ENCODE data around the gene PIP5KL1. TPM values are rescaled to one million over a fixed set of nuclear protein-coding genes. Genes with fewer than 3 reads are reported as not detected.

PIP5KL1 gene
- total RNA-seq, 1 experiment from 2014 or later, result 16.8 TPM

GRCh38 chr9:127936347-127936852 lies 5.8 kb upstream of the PIP5KL1 start:
- peak overlapping the region; percentile 90 for H3K4me3 Mint-ChIP-seq
- ChIA-PET CTCF (interaction anchor here (0.9 to 2.0 kb wide), 4 partner anchors 15 to 181 kb away, joined by 3 to 5 read pairs (median 4); no protein-coding TSS in a partner anchor), POLR2A (interaction anchor here (0.5 kb wide), 1 partner anchor 109 kb away, joined by 4 read pairs; no protein-coding TSS in a partner anchor)
- no peaks in the 10 kb centered on the region for H3K27me3 Mint-ChIP-seq (ENCODE audit: low read depth)
- peaks cover 22% of the 10 kb centered on the region for H3K4me1 Mint-ChIP-seq
- H3K36me3 Mint-ChIP-seq, result peaks cover 3% of the 10 kb centered on the region; the same call in 1 of the 2 replicates
- no peaks in the 10 kb centered on the region for H3K9me3 Mint-ChIP-seq
- ATAC-seq (no peak), DNase-seq (ENCODE audit: low spot score) (no peak)
- no peak overlapping the region for H3K27ac Mint-ChIP-seq
- TF ChIP-seq E2F4 (CRISPR knock-in tag; IDR thresholded peaks at IDR 0.05; ENCODE audit: borderline replicate concordance, low read depth) (no peak), RORB (CRISPR knock-in tag; IDR thresholded peaks at IDR 0.05) (no peak), HMGXB4 (CRISPR knock-in tag; IDR thresholded peaks at IDR 0.05) (no peak), ELF4 (CRISPR knock-in tag; IDR thresholded peaks at IDR 0.05; ENCODE audit: low read depth) (no peak), KAT7 (CRISPR knock-in tag; IDR thresholded peaks at IDR 0.05; ENCODE audit: borderline replicate concordance) (no peak), ZMAT4 (CRISPR knock-in tag; IDR thresholded peaks at IDR 0.05) (no peak), MXD4 (CRISPR knock-in tag; IDR thresholded peaks at IDR 0.05; ENCODE audit: borderline replicate concordance) (no peak), ETV6 (CRISPR knock-in tag; IDR thresholded peaks at IDR 0.05) (no peak), ZNF219 (CRISPR knock-in tag; IDR thresholded peaks at IDR 0.05; ENCODE audit: borderline replicate concordance) (no peak), ATF6 (CRISPR knock-in tag; IDR thresholded peaks at IDR 0.05) (no peak), CBFB (CRISPR knock-in tag; IDR thresholded peaks at IDR 0.05; ENCODE audit: low read depth) (no peak), SP1 (CRISPR knock-in tag; conservative IDR thresholded peaks at IDR 0.05) (no peak), ZNF425 (CRISPR knock-in tag; conservative IDR thresholded peaks at IDR 0.05) (no peak), ATF1 (CRISPR knock-in tag; IDR thresholded peaks at IDR 0.05) (no peak)

GRCh38 chr9:127935765-127936221 lies 5.2 kb upstream of the PIP5KL1 start:
- Mint-ChIP-seq H3K9me3 (no peaks in the 10 kb centered on the region), H3K27ac (no peak overlapping the region), H3K4me1 (peaks cover 28% of the 10 kb centered on the region), H3K27me3 (ENCODE audit: low read depth) (no peaks in the 10 kb centered on the region), H3K36me3 (peaks cover 3% of the 10 kb centered on the region; the same call in 1 of the 2 replicates), H3K4me3 (peak overlapping the region; percentile 90)
- POLR2A ChIA-PET, result no interaction called here
- DNase-seq (ENCODE audit: low spot score), result no peak
- ATAC-seq, result no peak
- CTCF ChIA-PET, result interaction anchor here (4.5 kb wide), 1 partner anchor 7 kb away, joined by 40 read pairs; no protein-coding TSS in a partner anchor
- TF ChIP-seq JUN (CRISPR knock-in tag; IDR thresholded peaks at IDR 0.05) (no peak), RORB (CRISPR knock-in tag; IDR thresholded peaks at IDR 0.05) (no peak), MYBL2 (CRISPR knock-in tag; IDR thresholded peaks at IDR 0.05) (no peak), ZNF263 (CRISPR knock-in tag; IDR thresholded peaks at IDR 0.05; ENCODE audit: low read depth) (no peak), TEAD4 (CRISPR knock-in tag; IDR thresholded peaks at IDR 0.05) (no peak), CREM (CRISPR knock-in tag; IDR thresholded peaks at IDR 0.05) (no peak), SMAD3 (CRISPR knock-in tag; IDR thresholded peaks at IDR 0.05; ENCODE audit: borderline replicate concordance) (no peak), FOXP1 (CRISPR knock-in tag; IDR thresholded peaks at IDR 0.05; ENCODE audit: borderline replicate concordance) (no peak), FOXK1 (CRISPR knock-in tag; IDR thresholded peaks at IDR 0.05) (no peak), STAT6 (CRISPR knock-in tag; conservative IDR thresholded peaks at IDR 0.05; ENCODE audit: low read depth) (no peak), FOXJ3 (CRISPR knock-in tag; IDR thresholded peaks at IDR 0.05; ENCODE audit: borderline replicate concordance) (no peak)
